DND-41 (cell line): ENCODE results near the gene KRTAP9-8.

Experiments used
- CTCF ChIP-seq: IDR thresholded peaks from 2 replicates; pipeline ENCODE4 v1.5.1; 2012; ENCODE audit warnings: borderline replicate concordance, low read length, moderate library complexity, mild to moderate bottlenecking; ENCODE audit not compliant: poor library complexity, severe bottlenecking; ENCODE audit errors: extremely low read depth
- EZH2 ChIP-seq: IDR thresholded peaks from 3 replicates; pipeline ENCODE4 v1.6.1; 2012; ENCODE audit warnings: borderline replicate concordance, low read depth, mild to moderate bottlenecking, moderate library complexity, low read length, inconsistent platforms; ENCODE audit not compliant: severe bottlenecking

- TF ChIP-seq CTCF (no peak), EZH2 (no peak)
These were observed 46.7 kb downstream of the KRTAP9-8 start for GRCh38 chr17:41284546-41284945.
